ENCODE measurements around the gene CD300LF. TPM values are rescaled to one million over a fixed set of nuclear protein-coding genes. Genes with fewer than 3 reads are reported as not detected.

The CD300LF gene
- total RNA-seq, 1 experiment from 2014 or later = not detected

- H3K56ac ChIP-seq (ENCODE audit: insufficient read length, low read depth, low read length) = no peak overlapping the region
- H4K20me1 ChIP-seq (ENCODE audit: control insufficient read depth, insufficient read depth, insufficient read length) = no peaks in the 10 kb centered on the region
- no peak overlapping the region for H2BK5ac ChIP-seq (ENCODE audit: insufficient read length, low read length)
- H3K4me1 Mint-ChIP-seq = peaks cover 40% of the 10 kb centered on the region in 2 experiments
- no peak overlapping the region for H3K18ac ChIP-seq (ENCODE audit: insufficient read length, low read depth, low read length)
- H3K27ac Mint-ChIP-seq = no peak overlapping the region; a peak in 1 of 7 replicates
- H3K79me1 ChIP-seq (ENCODE audit: insufficient read depth, low read depth, low read length, poor library complexity, severe bottlenecking) = no peaks in the 10 kb centered on the region
- H2AK5ac ChIP-seq (ENCODE audit: insufficient read length, low read length) = no peak overlapping the region
- peaks cover 0 to 8% (median under 1%) of the 10 kb centered on the region in 3 experiments; a peak in 3 of 7 replicates for H3K36me3 Mint-ChIP-seq (ENCODE audit: insufficient read depth in 1 of 3, low read depth in 3 of 3)
- H3K4me1 ChIP-seq (ENCODE audit: insufficient read depth, low read length) = peaks cover 15% of the 10 kb centered on the region
- peaks cover 6% of the 10 kb centered on the region; the same call in 1 of the 2 replicates for H3K79me2 ChIP-seq (ENCODE audit: insufficient read depth, low read length)
- H2BK12ac ChIP-seq (ENCODE audit: insufficient read length, low read depth, low read length) = no peak overlapping the region
- H2AFZ ChIP-seq (ENCODE audit: low read length) = no peak overlapping the region
- H3T11ph ChIP-seq (ENCODE audit: low read length) = no peak overlapping the region
- no peak overlapping the region for H4K5ac ChIP-seq (ENCODE audit: insufficient read length, low read depth, low read length)
- H3K23me2 ChIP-seq (ENCODE audit: insufficient read length, low read depth, low read length, poor library complexity, severe bottlenecking) = peaks cover 9% of the 10 kb centered on the region
- H2BK15ac ChIP-seq (ENCODE audit: low read depth, low read length) = no peak overlapping the region
- no peaks in the 10 kb centered on the region for H3K9me3 ChIP-seq (ENCODE audit: control insufficient read depth, low read depth, low read length)
- no peak overlapping the region for H3K14ac ChIP-seq (ENCODE audit: insufficient read depth, low read length)
- H4K91ac ChIP-seq (ENCODE audit: insufficient read length, low read depth, low read length) = no peak overlapping the region
- H2BK120ac ChIP-seq (ENCODE audit: low read depth, low read length, poor library complexity, severe bottlenecking) = no peak overlapping the region
- peaks cover 11% of the 10 kb centered on the region for H3K27me3 Mint-ChIP-seq (ENCODE audit: low read depth)
- no peak overlapping the region for H2BK20ac ChIP-seq (ENCODE audit: low read depth, low read length, poor library complexity, severe bottlenecking)
- no CpG with 5 or more reads among the region's 8 CpGs for WGBS (ENCODE audit: extremely low coverage, insufficient read length, low lambda C conversion rate)
- no peak overlapping the region for H3K9ac ChIP-seq (ENCODE audit: extremely low read depth, insufficient read length, low read length)
- H3K9me3 Mint-ChIP-seq = no peaks in the 10 kb centered on the region
- H4K8ac ChIP-seq (replicated peaks; ENCODE audit: insufficient read length, low read depth, low read length) = no peak overlapping the region
- no peak overlapping the region; a peak in 1 of 5 replicates for H3K4me3 Mint-ChIP-seq
- DNase-seq = peak; percentile 27
- TF ChIP-seq CTCF (conservative IDR thresholded peaks at IDR 0.05) = no peak
- no peaks in the 10 kb centered on the region for H3K27me3 ChIP-seq (ENCODE audit: insufficient read depth, low read length)
- peak overlapping the region; percentile 56 for H3K4me2 ChIP-seq (ENCODE audit: insufficient read depth, insufficient read length, low read length)
- H3K27ac ChIP-seq (ENCODE audit: insufficient read length, low read depth, low read length) = no peak overlapping the region
- no peak overlapping the region for H3K23ac ChIP-seq (ENCODE audit: insufficient read length, low read depth, low read length)
- no peak overlapping the region for H3K4ac ChIP-seq (ENCODE audit: low read depth, low read length)
Measured at GRCh38 chr17:74745548-74746177, 32.9 kb upstream of the CD300LF start.
